Neural progenitor cell (in vitro differentiated cells): ENCODE measurements around the gene SIGLEC6.

ENCODE experiments used
- CTCF ChIP-seq: fragments of 200-600 bp; sonication (generic); IDR thresholded peaks from 2 replicates; pipeline ENCODE4 v1.5.1; 2017; ENCODE audit warnings: antibody characterized with exemption, mild to moderate bottlenecking
- EZH2 ChIP-seq: fragments of 200-600 bp; sonication (generic); IDR thresholded peaks from 2 replicates; pipeline ENCODE4 v1.6.1; 2017; ENCODE audit warnings: antibody characterized with exemption, mild to moderate bottlenecking, moderate library complexity

GRCh38 chr19:51507192-51507591, 24.3 kb downstream of the SIGLEC6 start:
- TF ChIP-seq EZH2 (no peak), CTCF (no peak)
